H9 (cell line): ENCODE data around the gene RAB33B. TPM values are rescaled to one million over a fixed set of nuclear protein-coding genes. Genes with fewer than 3 reads are reported as not detected.

Experiments
- DNase-seq: peaks from one replicate; pipeline ENCODE4 v3.0.0-alpha.2; 2017
- H2AFZ ChIP-seq: one replicate; pipeline ENCODE4 v1.6.1; 2013; ENCODE audit warnings: mild to moderate bottlenecking, low read length, control low read depth, moderate library complexity
- H2AK5ac ChIP-seq: 2 replicates; pipeline ENCODE4 v1.6.1; 2013; ENCODE audit warnings: low read length, control low read depth, mixed read lengths; ENCODE audit not compliant: insufficient read length
- H2BK120ac ChIP-seq: one replicate; pipeline ENCODE4 v1.6.1; 2013; ENCODE audit warnings: low read depth, mild to moderate bottlenecking, low read length, control low read depth, inconsistent platforms; ENCODE audit not compliant: poor library complexity, severe bottlenecking
- H2BK12ac ChIP-seq: 2 replicates; pipeline ENCODE4 v1.6.1; 2013; ENCODE audit warnings: low read length, control low read depth, mixed read lengths, low read depth; ENCODE audit not compliant: insufficient read length
- H2BK15ac ChIP-seq: 2 replicates; pipeline ENCODE4 v1.6.1; 2013; ENCODE audit warnings: low read depth, low read length, control low read depth
- H2BK20ac ChIP-seq: one replicate; pipeline ENCODE4 v1.6.1; 2013; ENCODE audit warnings: low read depth, mild to moderate bottlenecking, low read length, control low read depth, inconsistent platforms; ENCODE audit not compliant: poor library complexity, severe bottlenecking
- H2BK5ac ChIP-seq: 2 replicates; pipeline ENCODE4 v1.6.1; 2013; ENCODE audit warnings: low read length, control low read depth, mixed read lengths; ENCODE audit not compliant: insufficient read length
- H3K14ac ChIP-seq: 2 replicates; pipeline ENCODE4 v1.6.1; 2013; ENCODE audit warnings: low read length, control low read depth; ENCODE audit not compliant: insufficient read depth
- H3K18ac ChIP-seq: 2 replicates; pipeline ENCODE4 v1.6.1; 2013; ENCODE audit warnings: low read depth, mild to moderate bottlenecking, mixed read lengths, low read length, control low read depth; ENCODE audit not compliant: insufficient read length
- H3K23ac ChIP-seq: 2 replicates; pipeline ENCODE4 v1.6.1; 2013; ENCODE audit warnings: low read length, control low read depth, mixed read lengths, low read depth; ENCODE audit not compliant: insufficient read length
- H3K23me2 ChIP-seq: 2 replicates; pipeline ENCODE4 v1.6.1; 2013; ENCODE audit warnings: low read depth, mild to moderate bottlenecking, mixed read lengths, low read length, control low read depth; ENCODE audit not compliant: insufficient read length, poor library complexity, severe bottlenecking
- H3K27ac ChIP-seq: 2 replicates; pipeline ENCODE4 v1.5.1; 2013; ENCODE audit warnings: low read length, control low read depth, mixed read lengths, low read depth; ENCODE audit not compliant: insufficient read length
- H3K27me3 ChIP-seq: 2 replicates; pipeline ENCODE4 v1.6.1; 2013; ENCODE audit warnings: low read length, control low read depth, inconsistent platforms; ENCODE audit not compliant: insufficient read depth
- H3K4ac ChIP-seq: 2 replicates; pipeline ENCODE4 v1.6.1; 2013; ENCODE audit warnings: low read depth, mild to moderate bottlenecking, control low read depth, inconsistent platforms, low read length, moderate library complexity
- H3K4me1 ChIP-seq: 2 replicates; pipeline ENCODE4 v1.6.1; 2013; ENCODE audit warnings: low read length, control low read depth, inconsistent platforms; ENCODE audit not compliant: insufficient read depth
- H3K4me2 ChIP-seq: 2 replicates; pipeline ENCODE4 v1.6.1; 2013; ENCODE audit warnings: low read length, control low read depth, mixed read lengths; ENCODE audit not compliant: insufficient read length, insufficient read depth
- H3K56ac ChIP-seq: 2 replicates; pipeline ENCODE4 v1.6.1; 2013; ENCODE audit warnings: low read depth, mild to moderate bottlenecking, mixed read lengths, low read length, control low read depth; ENCODE audit not compliant: insufficient read length
- H3K79me1 ChIP-seq: 2 replicates; pipeline ENCODE4 v1.6.1; 2013; ENCODE audit warnings: low read depth, mild to moderate bottlenecking, moderate library complexity, low read length, control low read depth, inconsistent platforms; ENCODE audit not compliant: insufficient read depth, poor library complexity, severe bottlenecking
- H3K79me2 ChIP-seq: 2 replicates; pipeline ENCODE4 v1.6.1; 2013; ENCODE audit warnings: low read length, control low read depth, inconsistent platforms; ENCODE audit not compliant: insufficient read depth
- H3K9ac ChIP-seq: 2 replicates; pipeline ENCODE4 v1.6.1; 2013; ENCODE audit warnings: low read length, control low read depth, mixed read lengths; ENCODE audit not compliant: insufficient read length; ENCODE audit errors: extremely low read depth
- H3K9me3 ChIP-seq: one replicate; pipeline ENCODE4 v1.6.1; 2013; ENCODE audit warnings: low read depth, low read length, inconsistent platforms; ENCODE audit not compliant: control insufficient read depth
- H3T11ph ChIP-seq: one replicate; pipeline ENCODE4 v1.6.1; 2013; ENCODE audit warnings: mild to moderate bottlenecking, low read length, control low read depth, inconsistent platforms
- H4K20me1 ChIP-seq: one replicate; pipeline ENCODE4 v1.6.1; 2013; ENCODE audit not compliant: control insufficient read depth, insufficient read length, insufficient read depth
- H4K5ac ChIP-seq: 2 replicates; pipeline ENCODE4 v1.6.1; 2013; ENCODE audit warnings: low read depth, mild to moderate bottlenecking, mixed read lengths, low read length, control low read depth; ENCODE audit not compliant: insufficient read length
- H4K8ac ChIP-seq: replicated peaks from 2 replicates; pipeline ENCODE4 v1.6.1; 2013; ENCODE audit warnings: low read length, control low read depth, mixed read lengths, low read depth; ENCODE audit not compliant: insufficient read length
- H4K91ac ChIP-seq: 2 replicates; pipeline ENCODE4 v1.6.1; 2013; ENCODE audit warnings: low read depth, mild to moderate bottlenecking, moderate library complexity, mixed read lengths, low read length, control low read depth; ENCODE audit not compliant: insufficient read length
- H3K27ac Mint-ChIP-seq, 3 experiments: 2 replicates in 2 of 3; 3 replicates in 1 of 3; pipeline ENCODE4 v1.8.0; 2020 to 2021; ENCODE audit warnings: mixed read lengths in 3 of 3, mild to moderate bottlenecking in 1 of 3, moderate library complexity in 1 of 3
- H3K27me3 Mint-ChIP-seq: 2 replicates; pipeline ENCODE4 v1.8.0; 2021; ENCODE audit warnings: low read depth, mild to moderate bottlenecking, moderate library complexity, mixed read lengths
- H3K36me3 Mint-ChIP-seq, 3 experiments: 2 replicates in 2 of 3; 3 replicates in 1 of 3; pipeline ENCODE4 v1.8.0; 2020 to 2021; ENCODE audit warnings: low read depth in 3 of 3, mixed read lengths in 3 of 3; ENCODE audit not compliant: insufficient read depth in 1 of 3
- H3K4me1 Mint-ChIP-seq, 2 experiments: 2 replicates each; pipeline ENCODE4 v1.8.0; 2020; ENCODE audit warnings: mixed read lengths in 2 of 2
- H3K4me3 Mint-ChIP-seq, 2 experiments: 2 replicates in 1 of 2; 3 replicates in 1 of 2; pipeline ENCODE4 v1.8.0; 2020 to 2021; ENCODE audit warnings: mild to moderate bottlenecking in 2 of 2, mixed read lengths in 2 of 2, moderate library complexity in 1 of 2
- H3K9me3 Mint-ChIP-seq, 2 experiments: 2 replicates in 1 of 2; 3 replicates in 1 of 2; pipeline ENCODE4 v1.8.0; 2020; ENCODE audit warnings: mild to moderate bottlenecking in 2 of 2, mixed read lengths in 2 of 2, moderate library complexity in 1 of 2
- WGBS: extraction: QIAGEN DNeasy Blood & Tissue Kit; methylation state at CpG from one replicate; pipeline ENCODE4 v1.1.7; 2013; ENCODE audit warnings: missing lambda C conversion rate, low lambda C conversion rate, mixed read lengths; ENCODE audit not compliant: insufficient read length; ENCODE audit errors: extremely low coverage; 5-methylcytosine and 5-hydroxymethylcytosine counted together
- total RNA-seq: library from RNA; stranded (reverse); gene quantifications from 2 replicates; pipeline ENCODE4 v1.2.1, GENCODE V29; 2021
- TF ChIP-seq, protein P1 (sequence below): fragments of 200-600 bp; sonication (generic); conservative IDR thresholded peaks from 3 replicates; pipeline ENCODE4 v1.8.0; 2021; ENCODE audit warnings: antibody characterized with exemption, mild to moderate bottlenecking

Gene RAB33B
- total RNA-seq, 1 experiment from 2014 or later, result 7.7 TPM

DNA sequence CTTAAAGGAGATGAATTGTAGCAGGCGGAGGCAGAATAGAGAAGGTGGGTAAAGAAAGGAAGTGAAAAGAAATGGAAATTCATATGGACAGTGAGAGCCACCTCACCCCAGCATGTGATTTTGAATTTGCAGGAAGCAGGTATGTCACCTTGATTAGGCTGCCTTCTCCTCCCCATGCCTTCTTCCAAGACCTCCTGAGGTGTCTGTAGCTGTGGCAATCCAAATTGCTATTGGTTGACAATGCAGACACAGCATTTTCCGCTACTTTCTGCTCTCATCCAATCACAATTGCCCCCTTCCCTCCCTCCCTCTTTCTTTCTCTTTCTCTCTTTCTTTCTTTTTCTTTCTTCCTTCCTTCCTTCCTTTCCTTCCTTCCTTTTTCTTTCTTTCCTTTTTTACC, 38.5 kb downstream of the RAB33B start:
- peak overlapping the region in 1 of 3 experiments; percentile 1; a peak in 1 of 7 replicates for H3K27ac Mint-ChIP-seq
- no CpG with 5 or more reads among the region's 2 CpGs for WGBS
- no peak overlapping the region for H2BK20ac ChIP-seq

More for the DNA sequence above, 38.5 kb downstream of the RAB33B start:
- Histone ChIP-seq H3K56ac (no peak overlapping the region), H3K27me3 (no peaks in the 10 kb centered on the region), H3K9me3 (no peaks in the 10 kb centered on the region), H3K23ac (no peak overlapping the region), H3K4me1 (peaks cover 3% of the 10 kb centered on the region; the same call in 1 of the 2 replicates), H3K9ac (no peak overlapping the region), H3K23me2 (no peaks in the 10 kb centered on the region), H2AK5ac (no peak overlapping the region), H4K20me1 (no peaks in the 10 kb centered on the region), H3K4ac (no peak overlapping the region), H2AFZ (no peak overlapping the region), H2BK5ac (no peak overlapping the region), H4K91ac (no peak overlapping the region), H3K79me2 (no peaks in the 10 kb centered on the region), H3K27ac (no peak overlapping the region), H4K8ac (no peak overlapping the region), H2BK12ac (no peak overlapping the region), H3K79me1 (no peaks in the 10 kb centered on the region), H4K5ac (no peak overlapping the region), H2BK120ac (no peak overlapping the region), H3K14ac (no peak overlapping the region), H3K18ac (no peak overlapping the region), H3T11ph (no peak overlapping the region), H2BK15ac (no peak overlapping the region), H3K4me2 (no peak overlapping the region)
- Mint-ChIP-seq H3K36me3 (no peaks in the 10 kb centered on the region), H3K4me1 (peaks cover 9 to 12% of the 10 kb centered on the region in 2 experiments), H3K27me3 (no peaks in the 10 kb centered on the region; the same call in 1 of the 2 replicates), H3K4me3 (peak overlapping the region in 1 of 2 experiments; percentile 30; a peak in 2 of 5 replicates), H3K9me3 (no peaks in the 10 kb centered on the region; a peak in 1 of 5 replicates)
- TF ChIP-seq, protein P1, sequence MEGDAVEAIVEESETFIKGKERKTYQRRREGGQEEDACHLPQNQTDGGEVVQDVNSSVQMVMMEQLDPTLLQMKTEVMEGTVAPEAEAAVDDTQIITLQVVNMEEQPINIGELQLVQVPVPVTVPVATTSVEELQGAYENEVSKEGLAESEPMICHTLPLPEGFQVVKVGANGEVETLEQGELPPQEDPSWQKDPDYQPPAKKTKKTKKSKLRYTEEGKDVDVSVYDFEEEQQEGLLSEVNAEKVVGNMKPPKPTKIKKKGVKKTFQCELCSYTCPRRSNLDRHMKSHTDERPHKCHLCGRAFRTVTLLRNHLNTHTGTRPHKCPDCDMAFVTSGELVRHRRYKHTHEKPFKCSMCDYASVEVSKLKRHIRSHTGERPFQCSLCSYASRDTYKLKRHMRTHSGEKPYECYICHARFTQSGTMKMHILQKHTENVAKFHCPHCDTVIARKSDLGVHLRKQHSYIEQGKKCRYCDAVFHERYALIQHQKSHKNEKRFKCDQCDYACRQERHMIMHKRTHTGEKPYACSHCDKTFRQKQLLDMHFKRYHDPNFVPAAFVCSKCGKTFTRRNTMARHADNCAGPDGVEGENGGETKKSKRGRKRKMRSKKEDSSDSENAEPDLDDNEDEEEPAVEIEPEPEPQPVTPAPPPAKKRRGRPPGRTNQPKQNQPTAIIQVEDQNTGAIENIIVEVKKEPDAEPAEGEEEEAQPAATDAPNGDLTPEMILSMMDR, result no peak
- DNase-seq, result peak; percentile 54
